GM21528 (cell line): ENCODE measurements around the gene GLT6D1.

Experiments used
- ATAC-seq: cut with Tn5 transposase; IDR thresholded peaks from one replicate; pipeline ENCODE4 v1.9.1; 2021; ENCODE audit warnings: mild to moderate bottlenecking, moderate library complexity; ENCODE audit not compliant: unreplicated experiment, low FRiP score

The GLT6D1 gene

DNA sequence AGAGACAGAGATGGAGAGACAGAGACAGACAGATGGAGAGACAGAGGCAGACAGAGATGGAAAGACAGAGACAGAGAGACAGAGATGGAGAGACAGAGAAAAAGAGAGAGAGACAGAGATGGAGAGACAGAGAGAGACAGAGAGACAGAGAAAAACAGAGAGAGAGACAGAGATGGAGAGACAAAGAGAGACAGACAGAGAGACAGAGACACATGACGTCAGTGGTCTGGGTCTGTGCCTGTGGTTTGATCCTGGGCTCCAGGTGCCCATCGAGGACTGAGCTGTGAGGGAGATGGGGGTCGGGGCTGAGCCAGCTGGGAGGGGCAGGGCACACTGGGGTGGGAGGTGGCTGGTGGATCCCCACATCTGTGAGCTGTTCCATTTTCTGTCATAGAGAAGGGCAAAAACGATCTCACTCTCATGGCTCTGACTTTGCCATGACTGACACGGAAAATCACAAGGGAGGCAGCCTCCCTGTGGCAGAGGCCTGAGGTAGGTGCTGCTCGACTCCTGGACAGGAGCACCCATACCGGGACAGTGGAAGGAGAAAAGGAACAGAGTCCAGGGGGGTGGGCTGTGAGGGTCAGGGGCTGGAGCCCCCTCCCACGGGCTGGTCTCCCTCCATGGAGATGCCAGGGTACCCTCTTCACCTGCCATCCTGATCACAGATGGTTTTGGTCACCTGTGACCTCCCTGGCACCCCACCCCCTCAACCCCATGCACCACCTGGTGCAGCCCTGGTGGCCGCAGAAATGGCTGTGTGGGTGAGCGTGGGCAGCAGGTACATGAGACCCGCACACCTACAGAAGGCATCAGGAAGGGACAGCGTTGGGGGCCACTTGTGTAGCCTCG, 28.8 kb downstream of the GLT6D1 start:
- ATAC-seq: no peak

DNA sequence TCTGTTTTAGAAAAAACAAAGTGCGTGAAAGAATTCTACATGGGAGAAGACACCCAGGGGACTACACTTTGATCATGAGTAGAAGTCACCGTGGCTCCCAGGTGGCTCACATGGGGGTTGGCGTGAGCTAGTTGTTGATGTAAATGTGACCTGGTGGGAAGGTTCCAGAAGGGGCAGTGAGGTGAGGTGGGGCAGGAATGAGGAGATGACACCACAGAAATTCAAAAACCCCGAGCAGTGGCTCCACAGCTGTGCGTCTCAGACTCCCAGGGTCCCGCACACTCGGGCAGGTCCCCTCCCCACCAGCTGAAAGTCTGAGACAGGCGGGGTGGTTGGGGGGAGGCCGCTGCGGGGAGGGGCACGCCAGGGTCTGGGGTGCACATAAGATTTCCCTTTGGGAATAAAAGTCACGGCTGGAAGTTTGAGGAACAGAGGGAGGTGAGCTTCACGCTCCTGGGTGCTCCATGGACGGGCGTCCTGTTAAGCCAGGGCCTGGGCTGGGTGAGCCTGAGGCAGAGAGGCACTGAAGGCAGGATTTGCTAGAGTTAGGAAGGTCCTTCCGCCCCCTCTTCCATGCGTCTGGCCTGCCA, 29.9 kb downstream of the GLT6D1 start:
- no peak for ATAC-seq

DNA sequence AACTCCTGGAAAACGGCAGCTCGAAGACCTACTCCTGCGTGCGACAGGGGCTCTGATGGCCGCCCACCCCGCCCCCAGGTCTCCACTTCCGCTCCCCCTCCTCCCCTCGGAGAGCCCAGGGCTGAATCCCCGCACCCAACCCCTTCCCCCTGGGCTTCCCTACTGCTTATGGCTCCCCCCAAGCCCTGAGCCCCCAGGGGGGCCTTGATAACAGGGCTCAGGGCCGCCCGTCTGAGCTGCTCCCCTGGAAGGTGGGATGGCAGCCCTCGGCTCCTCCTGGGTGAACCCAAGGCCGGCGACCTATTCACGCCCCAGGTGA, 30.4 kb downstream of the GLT6D1 start:
- ATAC-seq: no peak

- ATAC-seq: no peak
These were observed 30.9 kb downstream of the GLT6D1 start for GRCh38 chr9:135608294-135608998.

- ATAC-seq: no peak
These were observed 31.7 kb downstream of the GLT6D1 start for GRCh38 chr9:135607401-135608293.

DNA sequence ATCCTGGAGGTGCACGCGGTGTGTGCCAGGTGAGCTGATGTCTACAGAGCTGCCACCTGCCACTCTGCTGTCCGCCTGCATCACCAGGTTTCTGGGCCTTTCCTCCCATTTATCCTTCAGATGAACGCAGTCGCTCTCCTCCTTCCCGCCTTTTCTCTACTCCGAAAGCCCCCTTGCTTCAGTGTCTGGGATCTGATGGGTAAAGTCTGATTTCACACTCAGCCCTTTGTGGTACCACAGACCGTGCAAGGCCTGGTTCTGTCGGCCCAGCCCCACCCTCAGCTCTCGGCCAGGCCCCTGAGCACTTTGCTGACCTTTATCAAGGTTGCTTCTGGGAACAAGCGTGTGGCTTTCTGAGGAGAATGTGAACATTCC, 32.5 kb downstream of the GLT6D1 start:
- no peak for ATAC-seq

- no peak for ATAC-seq
These were observed 34.0 kb downstream of the GLT6D1 start for GRCh38 chr9:135605238-135605781.

GRCh38 chr9:135604437-135605237, 34.7 kb downstream of the GLT6D1 start:
- no peak for ATAC-seq

GRCh38 chr9:135602789-135603481, 36.4 kb downstream of the GLT6D1 start:
- no peak for ATAC-seq

GRCh38 chr9:135601988-135602387, 37.4 kb downstream of the GLT6D1 start:
- ATAC-seq: no peak

DNA sequence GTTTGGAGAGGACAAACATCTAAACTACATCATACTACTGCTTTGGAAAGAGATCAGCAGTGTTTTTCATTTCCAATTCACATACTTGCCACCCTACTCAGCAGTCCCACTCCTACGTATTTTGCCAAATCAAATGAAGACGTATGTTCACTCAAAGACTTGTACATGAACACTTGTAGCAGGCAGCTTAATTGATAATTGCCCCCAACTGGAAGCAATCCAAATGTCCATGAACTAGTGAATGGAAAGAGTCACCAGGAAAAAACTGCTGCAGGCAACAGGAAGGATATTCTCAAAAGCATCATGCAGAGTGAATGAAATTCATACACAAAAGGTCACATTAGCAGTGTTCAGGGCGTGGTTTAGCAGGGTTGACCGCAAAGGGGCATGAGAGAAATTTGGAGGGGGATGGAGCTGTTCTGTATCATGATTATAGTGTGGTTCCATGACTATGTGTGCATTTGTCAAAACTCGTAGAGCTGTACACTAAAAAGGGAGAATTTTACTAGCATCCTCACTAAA, 39.0 kb downstream of the GLT6D1 start:
- no peak for ATAC-seq

DNA sequence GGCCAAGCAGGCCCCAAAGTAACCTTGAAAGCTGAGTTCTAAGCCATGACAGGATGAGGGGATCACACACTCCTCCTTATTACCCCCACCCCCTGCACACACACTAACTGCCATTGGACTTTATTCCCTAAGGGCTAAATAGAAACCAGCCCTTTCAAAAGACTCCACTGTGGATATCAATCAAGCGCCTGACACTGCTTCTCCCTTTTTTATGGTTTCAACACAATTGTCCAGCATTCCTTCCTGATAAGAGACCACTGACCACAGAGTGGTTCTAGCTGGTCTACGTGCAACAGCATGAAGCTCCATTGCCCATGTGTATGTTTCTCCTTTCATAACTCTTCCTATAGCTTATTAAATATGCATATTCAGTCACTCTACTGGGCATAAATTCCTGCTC, 43.1 kb downstream of the GLT6D1 start:
- ATAC-seq: no peak

- ATAC-seq: no peak
These were observed 46.7 kb downstream of the GLT6D1 start for GRCh38 chr9:135592625-135593024.

DNA sequence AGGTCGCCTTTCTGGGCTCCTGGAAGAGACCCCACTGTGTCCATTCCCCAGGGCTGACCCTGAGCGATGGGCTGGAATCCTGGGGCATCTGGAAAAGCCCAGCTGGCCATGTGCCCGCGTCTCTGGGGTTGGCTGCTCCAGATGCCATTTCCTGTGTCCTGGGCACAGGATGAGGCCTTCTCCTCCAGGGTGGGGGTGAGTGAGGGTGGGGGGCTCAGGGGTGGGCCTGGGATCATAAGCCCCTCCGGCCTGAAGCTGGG, 47.1 kb downstream of the GLT6D1 start:
- no peak for ATAC-seq

DNA sequence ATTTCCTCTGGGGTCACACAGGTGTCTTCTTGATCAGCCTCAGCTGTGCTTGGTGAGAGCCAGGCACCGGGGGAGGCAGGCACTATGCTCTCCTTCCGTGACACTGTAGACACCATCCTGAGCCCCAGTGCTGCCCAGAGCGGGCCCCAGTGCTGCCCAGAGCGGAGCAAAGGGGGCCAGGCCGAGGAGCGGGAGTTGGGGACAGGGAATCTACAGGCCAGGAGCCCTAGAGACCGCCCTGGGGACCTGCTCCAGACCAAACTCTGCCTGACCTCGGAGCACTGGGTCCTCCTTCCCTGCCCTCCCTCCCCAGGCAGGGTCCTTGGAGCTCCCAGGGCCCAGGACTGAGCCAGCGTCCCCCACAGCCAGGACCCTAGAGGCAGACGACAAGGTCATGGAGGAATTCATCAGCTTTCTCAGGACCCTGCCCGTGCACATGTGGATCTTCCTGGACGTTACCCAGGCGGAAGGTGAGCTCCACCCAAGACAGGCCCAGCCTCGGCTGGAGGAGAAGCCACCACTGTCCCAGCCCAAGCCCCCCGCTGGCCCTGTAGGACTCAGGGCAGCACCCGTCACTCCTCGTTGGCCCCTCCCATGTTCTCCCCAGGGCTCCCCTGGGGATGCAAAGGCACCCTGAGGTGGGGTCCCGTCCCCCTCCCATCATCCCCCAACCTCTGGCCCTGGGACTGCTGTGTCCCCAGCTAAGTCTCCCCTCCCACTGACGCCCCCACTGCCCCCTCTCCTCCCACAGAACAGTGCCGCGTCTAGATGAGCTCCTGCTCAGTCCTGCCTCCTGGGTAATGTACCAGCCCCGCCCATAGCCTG, 47.6 kb downstream of the GLT6D1 start:
- no peak for ATAC-seq

DNA sequence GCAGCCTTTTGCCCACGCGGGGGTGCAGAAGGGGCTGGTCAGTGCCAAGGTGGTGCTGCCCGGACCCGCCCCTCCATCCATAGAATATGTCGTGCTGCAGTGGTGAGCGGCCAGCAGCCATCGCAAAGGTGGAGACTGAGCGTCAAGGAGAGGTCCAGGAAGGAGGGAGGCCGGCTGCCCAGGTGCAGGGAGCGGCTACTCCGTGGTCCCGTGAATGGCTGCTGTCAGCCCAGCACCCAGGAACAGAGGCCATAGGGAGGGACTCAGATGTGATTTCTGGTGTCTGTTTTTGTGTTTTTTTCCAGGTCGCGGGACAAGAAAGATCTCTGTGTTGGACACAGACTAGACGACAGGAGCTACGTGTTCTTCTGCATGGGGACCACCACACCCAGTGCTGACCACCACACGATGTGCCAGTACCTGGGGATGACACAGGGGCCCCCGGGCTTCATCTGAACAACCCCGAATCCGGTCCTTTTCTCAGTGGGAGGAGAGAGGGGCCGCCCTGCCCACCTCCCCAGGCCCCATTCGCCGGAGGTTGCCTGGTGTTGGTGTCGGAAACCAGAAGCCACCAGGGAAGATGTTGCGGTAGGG, 48.8 kb downstream of the GLT6D1 start:
- no peak for ATAC-seq

GRCh38 chr9:135589596-135590485, 49.5 kb downstream of the GLT6D1 start:
- no peak for ATAC-seq
